Loucy (cell line): ENCODE results near the gene PIGX.

ENCODE experiments used
- H2AFZ ChIP-seq: fragments of 200-600 bp; sonication (generic); 2 replicates; pipeline ENCODE4 v1.6.0; 2016; ENCODE audit warnings: antibody characterized with exemption, mild to moderate bottlenecking, low read length, moderate library complexity
- H3F3A ChIP-seq: fragments of 200-600 bp; 2 replicates; pipeline ENCODE4 v1.6.0; 2016; ENCODE audit warnings: antibody characterized with exemption, low read depth, mild to moderate bottlenecking
- H3K27me3 ChIP-seq: fragments of 200-600 bp; sonication (generic); 2 replicates; pipeline ENCODE4 v1.6.1; 2014; ENCODE audit warnings: low read length, mild to moderate bottlenecking; ENCODE audit not compliant: insufficient read depth, poor library complexity, severe bottlenecking
- H3K36me3 ChIP-seq: fragments of 200-600 bp; sonication (generic); 2 replicates; pipeline ENCODE4 v1.6.1; 2016; ENCODE audit warnings: low read length; ENCODE audit not compliant: insufficient read depth
- H3K4me1 ChIP-seq: fragments of 200-600 bp; sonication (generic); 2 replicates; pipeline ENCODE4 v1.5.1; 2014; ENCODE audit warnings: low read length, mild to moderate bottlenecking; ENCODE audit not compliant: insufficient read depth, poor library complexity, severe bottlenecking
- H3K4me2 ChIP-seq: fragments of 200-600 bp; sonication (generic); 2 replicates; pipeline ENCODE4 v1.6.0; 2014; ENCODE audit warnings: antibody characterized with exemption, low read length, low read depth, mild to moderate bottlenecking; ENCODE audit not compliant: poor library complexity, severe bottlenecking
- H3K4me3 ChIP-seq: fragments of 200-600 bp; sonication (generic); 2 replicates; pipeline ENCODE4 v1.5.1; 2014; ENCODE audit warnings: low read length, mild to moderate bottlenecking, mixed read lengths; ENCODE audit not compliant: poor library complexity, severe bottlenecking
- H3K79me2 ChIP-seq: fragments of 200-600 bp; sonication (generic); 2 replicates; pipeline ENCODE4 v1.6.1; 2014; ENCODE audit warnings: low read length; ENCODE audit not compliant: insufficient read depth
- H3K9ac ChIP-seq: fragments of 200-600 bp; sonication (generic); 2 replicates; pipeline ENCODE4 v1.6.0; 2014; ENCODE audit warnings: mild to moderate bottlenecking, low read depth, low read length, moderate library complexity; ENCODE audit not compliant: poor library complexity, severe bottlenecking
- H3K9me2 ChIP-seq: fragments of 200-600 bp; sonication (generic); replicated peaks from 2 replicates; pipeline ENCODE4 v1.6.1; 2016; ENCODE audit warnings: low read depth, low read length, mixed read lengths
- H3K9me3 ChIP-seq: fragments of 200-600 bp; sonication (generic); 2 replicates; pipeline ENCODE4 v1.6.1; 2014; ENCODE audit warnings: mild to moderate bottlenecking, antibody characterized with exemption, low read length, low read depth; ENCODE audit not compliant: insufficient read depth
- H4K20me1 ChIP-seq: fragments of 200-600 bp; sonication (generic); 2 replicates; pipeline ENCODE4 v1.6.0; 2014; ENCODE audit warnings: antibody characterized with exemption, low read length, mild to moderate bottlenecking; ENCODE audit not compliant: insufficient read depth, poor library complexity, severe bottlenecking
- EZH2phosphoT487 ChIP-seq: fragments of 200-600 bp; IDR thresholded peaks from 2 replicates; pipeline ENCODE4 v1.6.1; 2018; ENCODE audit warnings: antibody characterized with exemption, mild to moderate bottlenecking, moderate library complexity, borderline replicate concordance
- TF ChIP-seq, protein P1 (sequence below): fragments of 200-600 bp; sonication (generic); conservative IDR thresholded peaks from 2 replicates; pipeline ENCODE4 v1.5.1; 2014; ENCODE audit warnings: mild to moderate bottlenecking, antibody characterized with exemption, low read length

The PIGX gene

DNA sequence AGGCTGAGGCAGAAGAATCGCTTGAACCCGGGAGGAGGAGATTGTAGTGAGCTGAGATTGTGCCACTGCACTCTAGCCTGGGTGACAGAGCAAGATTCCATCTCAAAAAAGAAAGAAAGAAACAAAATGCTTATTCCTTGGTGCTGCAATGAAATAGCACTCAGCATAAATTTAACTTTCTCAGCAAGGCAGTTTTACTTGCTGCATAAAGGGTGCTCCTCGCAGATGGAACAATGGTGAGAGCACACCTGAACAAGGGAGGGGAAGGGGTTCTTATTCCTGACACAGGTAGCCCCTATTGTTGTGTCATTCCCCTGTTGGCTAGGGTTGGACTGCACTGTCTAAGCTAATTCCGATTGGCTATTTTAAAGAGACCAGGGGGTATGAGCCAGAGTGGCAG, 44.6 kb downstream of the PIGX start:
- TF ChIP-seq, protein P1, sequence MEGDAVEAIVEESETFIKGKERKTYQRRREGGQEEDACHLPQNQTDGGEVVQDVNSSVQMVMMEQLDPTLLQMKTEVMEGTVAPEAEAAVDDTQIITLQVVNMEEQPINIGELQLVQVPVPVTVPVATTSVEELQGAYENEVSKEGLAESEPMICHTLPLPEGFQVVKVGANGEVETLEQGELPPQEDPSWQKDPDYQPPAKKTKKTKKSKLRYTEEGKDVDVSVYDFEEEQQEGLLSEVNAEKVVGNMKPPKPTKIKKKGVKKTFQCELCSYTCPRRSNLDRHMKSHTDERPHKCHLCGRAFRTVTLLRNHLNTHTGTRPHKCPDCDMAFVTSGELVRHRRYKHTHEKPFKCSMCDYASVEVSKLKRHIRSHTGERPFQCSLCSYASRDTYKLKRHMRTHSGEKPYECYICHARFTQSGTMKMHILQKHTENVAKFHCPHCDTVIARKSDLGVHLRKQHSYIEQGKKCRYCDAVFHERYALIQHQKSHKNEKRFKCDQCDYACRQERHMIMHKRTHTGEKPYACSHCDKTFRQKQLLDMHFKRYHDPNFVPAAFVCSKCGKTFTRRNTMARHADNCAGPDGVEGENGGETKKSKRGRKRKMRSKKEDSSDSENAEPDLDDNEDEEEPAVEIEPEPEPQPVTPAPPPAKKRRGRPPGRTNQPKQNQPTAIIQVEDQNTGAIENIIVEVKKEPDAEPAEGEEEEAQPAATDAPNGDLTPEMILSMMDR = no peak
- TF ChIP-seq EZH2phosphoT487 = no peak
- H2AFZ ChIP-seq = no peak overlapping the region
- no peaks in the 10 kb centered on the region for H3K27me3 ChIP-seq
- peaks cover 89% of the 10 kb centered on the region for H3K79me2 ChIP-seq
- peaks cover 18% of the 10 kb centered on the region for H3K4me1 ChIP-seq
- H3K36me3 ChIP-seq = no peaks in the 10 kb centered on the region; the same call in 1 of the 2 replicates
- H3K9me3 ChIP-seq = no peaks in the 10 kb centered on the region
- H3F3A ChIP-seq = no peaks in the 10 kb centered on the region
- H3K9me2 ChIP-seq = no peaks in the 10 kb centered on the region
- no peak overlapping the region for H3K9ac ChIP-seq
- peaks cover 49% of the 10 kb centered on the region for H4K20me1 ChIP-seq
- H3K4me3 ChIP-seq = no peak overlapping the region
- H3K4me2 ChIP-seq = no peak overlapping the region

DNA sequence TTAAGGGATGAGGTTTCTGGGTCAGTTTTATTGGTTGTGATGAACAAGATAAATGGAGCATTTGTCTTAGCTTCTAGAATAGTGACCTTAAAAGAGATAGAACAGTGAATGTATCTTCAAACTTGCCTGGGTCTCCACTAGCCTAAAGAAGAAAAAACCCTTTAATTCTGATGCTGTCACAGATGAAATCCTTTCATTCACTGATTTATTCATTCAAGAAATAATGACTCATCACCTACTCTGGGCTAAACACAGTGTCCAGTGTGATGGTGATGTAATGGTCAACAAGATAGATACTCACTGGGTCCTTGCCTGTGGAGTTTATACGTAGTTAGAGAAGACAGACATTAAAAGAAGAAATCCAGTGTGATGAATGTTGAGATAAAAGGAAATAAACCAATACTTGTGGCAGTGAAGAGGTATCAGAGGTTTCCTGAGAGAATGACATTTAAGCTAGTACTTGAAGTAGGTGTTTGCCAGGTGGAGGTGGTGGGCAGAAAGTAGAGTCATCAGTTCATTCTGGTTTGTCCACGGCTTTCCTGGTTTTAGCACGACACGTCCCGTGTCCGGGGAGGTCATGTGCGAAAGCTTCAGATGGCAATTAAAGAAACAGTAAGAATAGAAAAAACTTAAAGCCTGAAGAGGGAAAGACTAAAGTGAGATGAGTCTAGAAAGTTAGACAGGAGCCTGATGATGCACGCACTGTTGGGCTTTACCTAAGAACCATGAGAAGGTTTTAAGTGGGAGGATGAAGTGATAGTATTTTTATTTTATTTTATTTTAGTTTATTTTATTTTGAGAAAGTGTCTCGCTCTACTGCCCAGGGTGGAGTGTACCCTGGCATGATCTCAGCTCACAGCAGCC, 45.9 kb downstream of the PIGX start:
- Histone ChIP-seq H2AFZ (no peak overlapping the region), H3K4me2 (no peak overlapping the region), H3F3A (no peaks in the 10 kb centered on the region), H3K9ac (no peak overlapping the region), H3K9me2 (no peaks in the 10 kb centered on the region), H3K4me1 (peaks cover 18% of the 10 kb centered on the region), H3K27me3 (no peaks in the 10 kb centered on the region), H3K36me3 (no peaks in the 10 kb centered on the region; the same call in 1 of the 2 replicates), H3K79me2 (peaks cover 82% of the 10 kb centered on the region), H4K20me1 (peaks cover 39% of the 10 kb centered on the region), H3K4me3 (no peak overlapping the region), H3K9me3 (no peaks in the 10 kb centered on the region)
- TF ChIP-seq EZH2phosphoT487 = no peak
- TF ChIP-seq, protein P1 = no peak

GRCh38 chr3:196763179-196763578, 51.0 kb downstream of the PIGX start:
- peaks cover 66% of the 10 kb centered on the region for H3K79me2 ChIP-seq
- H3F3A ChIP-seq = no peaks in the 10 kb centered on the region
- peaks cover 4% of the 10 kb centered on the region; the same call in 1 of the 2 replicates for H3K36me3 ChIP-seq
- no peaks in the 10 kb centered on the region for H3K27me3 ChIP-seq
- no peak overlapping the region for H2AFZ ChIP-seq
- no peak overlapping the region for H3K4me2 ChIP-seq
- H3K4me1 ChIP-seq = no peaks in the 10 kb centered on the region
- no peak overlapping the region for H3K4me3 ChIP-seq
- H3K9me2 ChIP-seq = no peaks in the 10 kb centered on the region
- no peaks in the 10 kb centered on the region for H3K9me3 ChIP-seq
- TF ChIP-seq EZH2phosphoT487 = no peak
- TF ChIP-seq, protein P1 = no peak
- H4K20me1 ChIP-seq = peaks cover 22% of the 10 kb centered on the region
- no peak overlapping the region for H3K9ac ChIP-seq
